Trophoblast cell (in vitro differentiated cells and primary cell): Measurements from ENCODE around the gene SERTAD3.

ENCODE experiments used
- DNase-seq, 2 donors: peaks; one replicate each; pipeline ENCODE4 v3.0.0-alpha.2; 2016
- H2AFZ ChIP-seq: 2 replicates; pipeline ENCODE4 v1.6.1; 2013; ENCODE audit warnings: low read length, moderate library complexity, mild to moderate bottlenecking; ENCODE audit not compliant: insufficient read depth, poor library complexity
- H2AK5ac ChIP-seq: 2 replicates; pipeline ENCODE4 v1.6.1; 2013; ENCODE audit warnings: mild to moderate bottlenecking, low read length
- H2BK120ac ChIP-seq: 2 replicates; pipeline ENCODE4 v1.6.1; 2013; ENCODE audit warnings: low read length, mild to moderate bottlenecking, moderate library complexity; ENCODE audit not compliant: insufficient read depth, poor library complexity
- H2BK12ac ChIP-seq: 2 replicates; pipeline ENCODE4 v1.6.1; 2013; ENCODE audit warnings: mild to moderate bottlenecking, low read length, moderate library complexity
- H2BK5ac ChIP-seq: 2 replicates; pipeline ENCODE4 v1.6.1; 2013; ENCODE audit warnings: low read length, low read depth, moderate library complexity, mild to moderate bottlenecking; ENCODE audit not compliant: poor library complexity
- H3K14ac ChIP-seq: 2 replicates; pipeline ENCODE4 v1.6.1; 2013; ENCODE audit warnings: mild to moderate bottlenecking, low read length
- H3K18ac ChIP-seq: 2 replicates; pipeline ENCODE4 v1.6.1; 2013; ENCODE audit warnings: mild to moderate bottlenecking, low read length
- H3K23ac ChIP-seq: 2 replicates; pipeline ENCODE4 v1.6.1; 2013; ENCODE audit warnings: low read length
- H3K27ac ChIP-seq: 2 replicates; pipeline ENCODE4 v1.5.1; 2013; ENCODE audit warnings: low read depth, mild to moderate bottlenecking, inconsistent platforms, low read length, moderate library complexity
- H3K27me3 ChIP-seq: 2 replicates; pipeline ENCODE4 v1.6.1; 2013; ENCODE audit warnings: inconsistent platforms, mild to moderate bottlenecking, low read length, moderate library complexity; ENCODE audit not compliant: insufficient read depth
- H3K36me3 ChIP-seq, 2 experiments: 1 replicate in 1 of 2; 2 replicates in 1 of 2; pipeline ENCODE4 v1.6.1; 2013; ENCODE audit warnings: low read length in 2 of 2, mild to moderate bottlenecking in 2 of 2, moderate library complexity in 1 of 2; ENCODE audit not compliant: insufficient read depth in 2 of 2, control insufficient read depth in 1 of 2
- H3K4ac ChIP-seq: 2 replicates; pipeline ENCODE4 v1.6.1; 2013; ENCODE audit warnings: low read depth, mild to moderate bottlenecking, low read length, moderate library complexity
- H3K4me1 ChIP-seq, 2 experiments: 1 replicate in 1 of 2; 2 replicates in 1 of 2; pipeline ENCODE4 v1.6.1; 2013; ENCODE audit warnings: low read length in 2 of 2, mild to moderate bottlenecking in 2 of 2, moderate library complexity in 1 of 2; ENCODE audit not compliant: insufficient read depth in 2 of 2, control insufficient read depth in 1 of 2
- H3K4me2 ChIP-seq: 2 replicates; pipeline ENCODE4 v1.6.1; 2013; ENCODE audit warnings: inconsistent platforms, mild to moderate bottlenecking, low read length, moderate library complexity
- H3K4me3 ChIP-seq: 2 replicates; pipeline ENCODE4 v1.5.1; 2013; ENCODE audit warnings: mild to moderate bottlenecking, low read depth, low read length, inconsistent platforms
- H3K79me1 ChIP-seq: one replicate; pipeline ENCODE4 v1.6.1; 2013; ENCODE audit warnings: low read length
- H3K79me2 ChIP-seq: 2 replicates; pipeline ENCODE4 v1.6.1; 2013; ENCODE audit warnings: low read length, mild to moderate bottlenecking; ENCODE audit not compliant: control insufficient read depth, insufficient read depth, poor library complexity
- H3K9ac ChIP-seq: 2 replicates; pipeline ENCODE4 v1.6.1; 2013; ENCODE audit warnings: mild to moderate bottlenecking, low read length
- H3K9me3 ChIP-seq: 2 replicates; pipeline ENCODE4 v1.6.1; 2013; ENCODE audit warnings: low read depth, mild to moderate bottlenecking, control low read depth, inconsistent platforms, low read length; ENCODE audit not compliant: insufficient read depth
- H4K12ac ChIP-seq: 2 replicates; pipeline ENCODE4 v1.6.1; 2013; ENCODE audit warnings: low read depth, mild to moderate bottlenecking, low read length, moderate library complexity
- H4K8ac ChIP-seq: 2 replicates; pipeline ENCODE4 v1.6.1; 2013; ENCODE audit warnings: low read depth, mild to moderate bottlenecking, low read length, moderate library complexity
- H4K91ac ChIP-seq: one replicate; pipeline ENCODE4 v1.6.1; 2013; ENCODE audit warnings: low read depth, mild to moderate bottlenecking, low read length, moderate library complexity
- WGBS: extraction: QIAGEN DNeasy Blood & Tissue Kit; methylation state at CpG from one replicate; pipeline ENCODE4 v1.1.7; 2013; ENCODE audit warnings: missing lambda C conversion rate; ENCODE audit not compliant: insufficient read length, insufficient coverage; ENCODE audit errors: extremely low coverage; 5-methylcytosine and 5-hydroxymethylcytosine counted together

SERTAD3 gene

GRCh38 chr19:40400559-40400958 lies 43.6 kb downstream of the SERTAD3 start:
- no peak overlapping the region for H4K8ac ChIP-seq
- no peak overlapping the region for H3K4me2 ChIP-seq
- peaks cover 0 to 3% of the 10 kb centered on the region in 2 experiments for H3K4me1 ChIP-seq
- H3K27me3 ChIP-seq, result no peaks in the 10 kb centered on the region
- no peak overlapping the region for H2BK12ac ChIP-seq
- H3K4ac ChIP-seq, result no peak overlapping the region
- H3K9ac ChIP-seq, result no peak overlapping the region
- H4K91ac ChIP-seq, result no peak overlapping the region
- no peak overlapping the region for H4K12ac ChIP-seq
- no peak for DNase-seq
- peaks cover 4% of the 10 kb centered on the region for H3K9me3 ChIP-seq
- H2AK5ac ChIP-seq, result no peak overlapping the region
- H3K79me1 ChIP-seq, result peaks cover 7% of the 10 kb centered on the region
- no peak overlapping the region for H2AFZ ChIP-seq
- no CpG with 5 or more reads among the region's 3 CpGs for WGBS
- no peak overlapping the region for H3K23ac ChIP-seq
- no peaks in the 10 kb centered on the region for H3K79me2 ChIP-seq
- no peak overlapping the region for H2BK5ac ChIP-seq
- no peaks in the 10 kb centered on the region for H3K36me3 ChIP-seq
- H3K14ac ChIP-seq, result no peak overlapping the region
- no peak overlapping the region for H3K27ac ChIP-seq
- H3K18ac ChIP-seq, result no peak overlapping the region
- H2BK120ac ChIP-seq, result no peak overlapping the region
- H3K4me3 ChIP-seq, result no peak overlapping the region

GRCh38 chr19:40398417-40399131 lies 45.6 kb downstream of the SERTAD3 start:
- no peak overlapping the region for H2BK5ac ChIP-seq
- no peak overlapping the region for H3K9ac ChIP-seq
- no peak overlapping the region for H2BK120ac ChIP-seq
- no peak overlapping the region for H4K91ac ChIP-seq
- no peaks in the 10 kb centered on the region for H3K79me2 ChIP-seq
- H2AFZ ChIP-seq, result no peak overlapping the region
- no peak overlapping the region for H3K4me2 ChIP-seq
- no peak overlapping the region for H3K4me3 ChIP-seq
- H2BK12ac ChIP-seq, result no peak overlapping the region
- H3K27ac ChIP-seq, result no peak overlapping the region
- H4K12ac ChIP-seq, result no peak overlapping the region
- no peak overlapping the region for H3K4ac ChIP-seq
- H3K79me1 ChIP-seq, result peaks cover under 1% of the 10 kb centered on the region
- no peak overlapping the region for H3K18ac ChIP-seq
- DNase-seq, result peak; percentile 81 to 82
- H3K36me3 ChIP-seq, result no peaks in the 10 kb centered on the region
- no peaks in the 10 kb centered on the region for H3K27me3 ChIP-seq
- no peak overlapping the region for H3K14ac ChIP-seq
- no peak overlapping the region for H3K23ac ChIP-seq
- H2AK5ac ChIP-seq, result no peak overlapping the region
- H3K4me1 ChIP-seq, result peaks cover 0 to 5% of the 10 kb centered on the region in 2 experiments
- peaks cover 4% of the 10 kb centered on the region for H3K9me3 ChIP-seq
- no CpG with 5 or more reads among the region's 49 CpGs for WGBS
- H4K8ac ChIP-seq, result no peak overlapping the region

- H2AK5ac ChIP-seq, result no peak overlapping the region
- H3K27me3 ChIP-seq, result no peaks in the 10 kb centered on the region
- WGBS, result no CpG with 5 or more reads among the region's 22 CpGs
- H3K9ac ChIP-seq, result no peak overlapping the region
- no peak overlapping the region for H2BK120ac ChIP-seq
- peaks cover 8% of the 10 kb centered on the region for H3K79me1 ChIP-seq
- no peak overlapping the region for H4K8ac ChIP-seq
- no peaks in the 10 kb centered on the region for H3K36me3 ChIP-seq
- no peak overlapping the region for H4K12ac ChIP-seq
- H3K79me2 ChIP-seq, result no peaks in the 10 kb centered on the region
- H3K4me2 ChIP-seq, result no peak overlapping the region
- H2BK5ac ChIP-seq, result no peak overlapping the region
- H3K14ac ChIP-seq, result no peak overlapping the region
- H3K23ac ChIP-seq, result no peak overlapping the region
- no peak for DNase-seq
- H3K18ac ChIP-seq, result no peak overlapping the region
- H3K4me1 ChIP-seq, result peaks cover 6 to 15% of the 10 kb centered on the region in 2 experiments
- H3K4ac ChIP-seq, result no peak overlapping the region
- H2BK12ac ChIP-seq, result no peak overlapping the region
- no peak overlapping the region for H3K27ac ChIP-seq
- no peak overlapping the region for H3K4me3 ChIP-seq
- peaks cover 4% of the 10 kb centered on the region for H3K9me3 ChIP-seq
- no peak overlapping the region for H2AFZ ChIP-seq
- no peak overlapping the region for H4K91ac ChIP-seq
These were observed 46.6 kb downstream of the SERTAD3 start for GRCh38 chr19:40397568-40397906.

GRCh38 chr19:40396886-40397567 lies 47.1 kb downstream of the SERTAD3 start:
- no peak overlapping the region for H2AFZ ChIP-seq
- no CpG with 5 or more reads among the region's 20 CpGs for WGBS

More at GRCh38 chr19:40396886-40397567, 47.1 kb downstream of the SERTAD3 start:
- no peak overlapping the region for H3K23ac ChIP-seq
- H3K27me3 ChIP-seq, result no peaks in the 10 kb centered on the region
- no peak overlapping the region for H4K8ac ChIP-seq
- H3K4me2 ChIP-seq, result no peak overlapping the region
- no peak overlapping the region for H4K12ac ChIP-seq
- no peak for DNase-seq
- no peak overlapping the region for H3K4ac ChIP-seq
- no peak overlapping the region for H2BK12ac ChIP-seq
- no peak overlapping the region for H2BK120ac ChIP-seq
- H3K9ac ChIP-seq, result no peak overlapping the region
- H4K91ac ChIP-seq, result no peak overlapping the region
- no peak overlapping the region for H2BK5ac ChIP-seq
- no peaks in the 10 kb centered on the region for H3K36me3 ChIP-seq
- H3K18ac ChIP-seq, result no peak overlapping the region
- peaks cover 13% of the 10 kb centered on the region for H3K79me1 ChIP-seq
- H3K9me3 ChIP-seq, result peaks cover 4% of the 10 kb centered on the region
- no peak overlapping the region for H3K14ac ChIP-seq
- H2AK5ac ChIP-seq, result no peak overlapping the region
- H3K27ac ChIP-seq, result no peak overlapping the region
- peaks cover 11 to 20% of the 10 kb centered on the region in 2 experiments for H3K4me1 ChIP-seq
- H3K4me3 ChIP-seq, result no peak overlapping the region
- peaks cover 1% of the 10 kb centered on the region for H3K79me2 ChIP-seq
